ENCODE measurements around the gene NME8.

The NME8 gene

GRCh38 chr7:37901236-37901827 lies 52.9 kb downstream of the NME8 start:
- no peak overlapping the region for H3K4me3 ChIP-seq (ENCODE audit: low read depth, low read length)
- TF ChIP-seq, protein P1, sequence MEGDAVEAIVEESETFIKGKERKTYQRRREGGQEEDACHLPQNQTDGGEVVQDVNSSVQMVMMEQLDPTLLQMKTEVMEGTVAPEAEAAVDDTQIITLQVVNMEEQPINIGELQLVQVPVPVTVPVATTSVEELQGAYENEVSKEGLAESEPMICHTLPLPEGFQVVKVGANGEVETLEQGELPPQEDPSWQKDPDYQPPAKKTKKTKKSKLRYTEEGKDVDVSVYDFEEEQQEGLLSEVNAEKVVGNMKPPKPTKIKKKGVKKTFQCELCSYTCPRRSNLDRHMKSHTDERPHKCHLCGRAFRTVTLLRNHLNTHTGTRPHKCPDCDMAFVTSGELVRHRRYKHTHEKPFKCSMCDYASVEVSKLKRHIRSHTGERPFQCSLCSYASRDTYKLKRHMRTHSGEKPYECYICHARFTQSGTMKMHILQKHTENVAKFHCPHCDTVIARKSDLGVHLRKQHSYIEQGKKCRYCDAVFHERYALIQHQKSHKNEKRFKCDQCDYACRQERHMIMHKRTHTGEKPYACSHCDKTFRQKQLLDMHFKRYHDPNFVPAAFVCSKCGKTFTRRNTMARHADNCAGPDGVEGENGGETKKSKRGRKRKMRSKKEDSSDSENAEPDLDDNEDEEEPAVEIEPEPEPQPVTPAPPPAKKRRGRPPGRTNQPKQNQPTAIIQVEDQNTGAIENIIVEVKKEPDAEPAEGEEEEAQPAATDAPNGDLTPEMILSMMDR (IDR thresholded peaks at IDR 0.05; ENCODE audit: low read depth, low read length) = no peak

DNA sequence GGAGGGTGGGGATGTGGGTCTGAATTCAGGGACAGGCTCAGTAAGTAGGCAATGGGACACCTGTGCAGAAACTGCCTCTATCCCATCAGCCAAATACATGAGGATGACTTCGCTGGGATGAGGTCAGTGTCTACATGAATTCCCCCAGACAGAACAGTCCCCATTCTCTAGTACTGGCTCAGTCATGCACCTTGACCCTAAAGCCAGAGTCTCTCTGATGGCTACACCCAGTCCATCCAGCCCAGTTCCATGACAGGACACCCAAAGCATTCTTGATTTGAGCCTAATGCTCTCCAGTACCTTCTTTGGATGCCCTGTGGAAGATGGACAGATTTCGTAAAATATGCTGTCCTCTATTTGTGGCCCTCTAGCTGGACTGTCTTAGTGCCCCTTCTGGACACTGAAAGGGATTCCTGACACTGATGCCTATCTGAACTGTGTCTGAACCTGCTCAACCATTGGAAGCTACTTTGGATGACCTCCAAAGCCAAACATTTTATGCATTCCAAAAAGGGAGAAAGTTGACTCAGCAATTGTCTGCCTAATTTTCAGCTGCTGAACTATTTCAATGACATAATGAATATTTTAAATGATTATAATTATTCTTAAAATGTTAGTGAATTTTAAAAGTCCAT lies 53.6 kb downstream of the NME8 start:
- no peak overlapping the region for H3K4me3 ChIP-seq (ENCODE audit: low read depth, low read length)
- TF ChIP-seq, protein P1 (IDR thresholded peaks at IDR 0.05; ENCODE audit: low read depth, low read length) = no peak

GRCh38 chr7:37908221-37908788 lies 59.9 kb downstream of the NME8 start:
- no peak overlapping the region for H3K4me3 ChIP-seq (ENCODE audit: low read depth, low read length)
- TF ChIP-seq, protein P1 (IDR thresholded peaks at IDR 0.05; ENCODE audit: low read depth, low read length) = no peak

- no peak overlapping the region for H3K4me3 ChIP-seq (ENCODE audit: low read depth, low read length)
- TF ChIP-seq, protein P1 (IDR thresholded peaks at IDR 0.05; ENCODE audit: low read depth, low read length) = no peak
Measured at GRCh38 chr7:37912756-37913155, 64.4 kb downstream of the NME8 start.

DNA sequence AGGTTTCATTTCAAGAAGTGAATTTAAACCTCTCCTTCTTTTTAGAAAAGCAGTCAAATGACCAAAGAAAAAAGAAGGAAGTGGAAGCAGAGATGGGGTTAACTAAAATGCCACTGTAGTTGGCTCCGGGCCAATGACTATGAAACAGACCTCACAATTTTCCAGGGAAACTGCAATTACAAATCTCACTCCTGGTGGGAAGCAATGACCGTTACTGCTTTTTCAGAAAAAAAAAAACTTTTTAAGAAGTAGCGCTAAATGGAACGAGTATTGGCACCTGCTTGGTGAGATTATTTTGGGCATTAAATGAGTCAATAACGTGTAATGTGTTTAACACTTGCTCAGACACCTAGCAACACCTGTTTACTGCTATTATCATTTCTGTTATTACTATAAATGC lies 67.0 kb downstream of the NME8 start:
- H3K4me3 ChIP-seq (ENCODE audit: low read depth, low read length) = no peak overlapping the region
- TF ChIP-seq, protein P1 (IDR thresholded peaks at IDR 0.05; ENCODE audit: low read depth, low read length) = no peak

GRCh38 chr7:37916017-37916672 lies 67.7 kb downstream of the NME8 start:
- TF ChIP-seq, protein P1 (IDR thresholded peaks at IDR 0.05; ENCODE audit: low read depth, low read length) = no peak

More at GRCh38 chr7:37916017-37916672, 67.7 kb downstream of the NME8 start:
- H3K4me3 ChIP-seq (ENCODE audit: low read depth, low read length) = no peak overlapping the region
